HUES64 (cell line): Measurements from ENCODE around the gene TRIM52.

Experiments
- H3K27ac ChIP-seq: 2 replicates; pipeline ENCODE4 v1.7.0; 2013; ENCODE audit warnings: low read depth, low read length, inconsistent platforms
- H3K27me3 ChIP-seq: 2 replicates; pipeline ENCODE4 v1.6.1; 2013; ENCODE audit warnings: mild to moderate bottlenecking, low read length; ENCODE audit not compliant: insufficient read depth
- H3K36me3 ChIP-seq: 2 replicates; pipeline ENCODE4 v1.6.1; 2013; ENCODE audit warnings: mild to moderate bottlenecking, low read length; ENCODE audit not compliant: insufficient read depth
- H3K4me1 ChIP-seq: 2 replicates; pipeline ENCODE4 v1.6.1; 2013; ENCODE audit warnings: mild to moderate bottlenecking, low read length, moderate library complexity; ENCODE audit not compliant: insufficient read depth
- H3K4me3 ChIP-seq: 2 replicates; pipeline ENCODE4 v1.5.1; 2013; ENCODE audit warnings: mild to moderate bottlenecking, low read length, moderate library complexity
- H3K9ac ChIP-seq: 2 replicates; pipeline ENCODE4 v1.6.1; 2013; ENCODE audit warnings: mild to moderate bottlenecking, low read depth, low read length
- H3K9me3 ChIP-seq: 2 replicates; pipeline ENCODE4 v1.6.1; 2013; ENCODE audit warnings: low read depth, low read length; ENCODE audit not compliant: insufficient read depth
- WGBS: fragments of 150-250, 120-280 bp; methylation state at CpG from one replicate; pipeline ENCODE4 v1.1.7; 2013; ENCODE audit warnings: missing lambda C conversion rate; 5-methylcytosine and 5-hydroxymethylcytosine counted together

TRIM52 gene

DNA sequence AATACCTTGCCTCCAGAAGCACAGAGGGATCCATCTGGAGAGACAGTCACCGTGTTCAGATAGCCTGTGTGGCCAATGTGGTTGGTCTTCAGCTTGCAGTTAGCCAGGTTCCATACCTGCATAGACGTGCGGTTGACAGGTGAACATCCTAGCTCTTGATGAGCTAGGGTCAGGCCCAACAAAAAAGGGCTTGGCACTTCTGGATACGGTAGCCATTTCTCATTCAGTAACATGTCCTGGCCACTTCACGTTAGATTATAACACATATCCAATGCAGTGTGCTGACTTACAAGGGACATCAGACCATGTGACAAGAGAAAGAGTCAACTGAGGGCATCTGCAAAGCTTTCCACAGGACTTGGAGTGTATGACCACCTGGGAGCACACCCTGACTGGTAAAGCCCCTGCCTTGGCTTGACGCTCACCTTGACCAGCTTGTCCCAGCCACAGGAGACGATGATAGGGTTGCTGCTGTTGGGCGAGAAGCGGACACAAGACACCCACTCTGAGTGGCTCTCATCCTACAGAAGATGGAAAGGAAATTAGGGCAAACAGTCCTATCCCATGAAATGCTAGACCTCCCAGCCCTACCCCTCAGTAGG lies 21.8 kb downstream of the TRIM52 start:
- no peaks in the 10 kb centered on the region for H3K9me3 ChIP-seq
- no peak overlapping the region for H3K9ac ChIP-seq
- H3K4me1 ChIP-seq: peaks cover 8% of the 10 kb centered on the region; the same call in 1 of the 2 replicates
- H3K27me3 ChIP-seq: no peaks in the 10 kb centered on the region
- no peak overlapping the region; the same call in 1 of the 2 replicates for H3K27ac ChIP-seq
- H3K36me3 ChIP-seq: peaks cover 87% of the 10 kb centered on the region
- WGBS: 97% methylated on average over 9 of the region's 9 CpGs
- no peak overlapping the region for H3K4me3 ChIP-seq

DNA sequence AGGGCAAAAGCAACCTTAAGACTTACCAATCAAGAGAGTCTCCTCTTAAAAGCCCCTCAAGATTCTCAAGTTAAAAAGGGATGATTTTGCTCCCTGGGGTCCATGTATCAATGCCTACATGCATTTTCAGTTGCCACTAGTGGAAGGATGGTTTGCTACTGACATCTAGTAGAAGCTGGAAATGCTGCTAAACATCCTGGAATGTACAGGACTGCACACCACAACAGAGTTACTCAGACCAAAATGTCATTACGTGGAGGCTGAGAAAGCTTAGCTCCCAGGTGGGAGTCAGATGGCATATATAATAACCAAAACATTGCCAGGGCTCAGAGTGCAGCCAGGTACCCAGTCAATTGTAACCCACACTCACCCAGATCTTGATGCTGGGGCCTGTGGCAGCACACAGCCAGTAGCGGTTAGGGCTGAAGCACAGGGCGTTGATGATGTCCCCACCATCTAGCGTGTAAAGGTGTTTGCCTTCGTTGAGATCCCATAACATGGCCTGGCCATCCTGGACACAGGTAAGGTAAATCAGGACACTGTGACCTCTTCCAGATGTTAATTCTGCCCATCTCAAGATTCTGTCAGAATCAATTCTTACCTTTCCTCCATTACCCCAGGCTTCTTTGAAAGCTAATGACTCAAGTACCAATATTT lies 23.1 kb downstream of the TRIM52 start:
- Histone ChIP-seq H3K9ac (no peak overlapping the region), H3K9me3 (no peaks in the 10 kb centered on the region), H3K36me3 (peaks cover 94% of the 10 kb centered on the region), H3K4me1 (peaks cover 8% of the 10 kb centered on the region; the same call in 1 of the 2 replicates), H3K27ac (no peak overlapping the region), H3K27me3 (no peaks in the 10 kb centered on the region), H3K4me3 (no peak overlapping the region)
- WGBS: 95% methylated on average over 5 of the region's 5 CpGs

DNA sequence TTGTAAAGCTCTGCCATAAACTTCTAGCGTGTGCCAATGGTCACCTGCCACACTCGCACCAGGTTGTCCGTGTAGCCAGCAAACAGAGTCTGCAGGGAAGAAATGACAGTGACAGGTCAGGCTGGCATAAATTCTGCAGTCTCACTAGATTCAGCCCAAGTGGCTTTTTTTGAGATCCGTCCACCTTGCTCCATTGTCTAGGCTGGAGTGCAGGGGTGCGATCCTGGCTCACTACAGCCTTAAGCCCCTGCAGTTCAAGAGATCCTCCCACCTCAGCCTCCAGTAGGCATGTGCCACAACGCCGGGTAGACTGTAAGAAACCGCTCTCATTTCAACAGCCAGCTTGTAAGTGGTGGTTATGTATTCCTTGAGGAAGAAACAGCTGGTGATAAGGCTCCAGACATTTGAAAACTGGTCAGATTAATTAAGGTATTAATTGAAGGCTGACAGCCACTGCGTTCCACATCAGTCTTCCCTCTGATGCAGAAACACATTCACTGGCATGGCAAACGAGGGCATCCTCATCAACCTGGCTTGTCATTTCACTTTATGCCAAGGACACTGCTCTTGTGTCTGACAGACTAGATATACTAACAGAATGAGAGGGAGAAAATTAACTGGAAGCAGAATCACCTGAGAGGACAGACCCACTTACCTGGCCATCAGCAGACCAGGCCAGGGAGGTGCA lies 23.8 kb downstream of the TRIM52 start:
- WGBS: 96% methylated on average over 10 of the region's 10 CpGs
- H3K27ac ChIP-seq: peak overlapping the region; percentile 5; the same call in 1 of the 2 replicates
- peaks cover 94% of the 10 kb centered on the region for H3K36me3 ChIP-seq

DNA sequence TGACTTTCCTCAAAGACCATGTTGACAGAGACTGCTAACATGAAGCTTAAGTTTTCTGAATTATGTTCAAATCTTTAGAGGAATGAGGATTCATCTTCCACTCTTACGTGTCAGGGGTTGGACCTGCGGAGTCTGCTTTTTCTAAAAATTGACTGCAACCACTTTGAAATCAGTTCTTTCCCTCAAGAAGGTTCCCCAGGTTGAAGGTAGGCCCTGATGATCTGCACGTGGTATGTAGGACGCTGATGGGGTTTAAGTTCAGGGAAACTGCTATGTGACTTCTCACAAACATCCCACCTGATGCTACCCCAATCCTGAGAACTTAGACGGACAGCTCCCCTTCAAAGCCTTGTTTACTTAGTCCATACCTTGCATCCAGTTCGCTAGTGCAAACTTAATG lies 24.5 kb downstream of the TRIM52 start:
- Histone ChIP-seq H3K27me3 (no peaks in the 10 kb centered on the region), H3K9ac (no peak overlapping the region), H3K4me3 (no peak overlapping the region), H3K4me1 (no peaks in the 10 kb centered on the region; the same call in 1 of the 2 replicates), H3K9me3 (no peaks in the 10 kb centered on the region), H3K27ac (no peak overlapping the region), H3K36me3 (peaks cover 94% of the 10 kb centered on the region)
- 90% methylated on average over 6 of the region's 6 CpGs for WGBS

More for the DNA sequence above, 23.8 kb downstream of the TRIM52 start:
- H3K9ac ChIP-seq: no peak overlapping the region
- peaks cover 6% of the 10 kb centered on the region; the same call in 1 of the 2 replicates for H3K4me1 ChIP-seq
- H3K4me3 ChIP-seq: no peak overlapping the region
- H3K9me3 ChIP-seq: no peaks in the 10 kb centered on the region
- H3K27me3 ChIP-seq: no peaks in the 10 kb centered on the region

DNA sequence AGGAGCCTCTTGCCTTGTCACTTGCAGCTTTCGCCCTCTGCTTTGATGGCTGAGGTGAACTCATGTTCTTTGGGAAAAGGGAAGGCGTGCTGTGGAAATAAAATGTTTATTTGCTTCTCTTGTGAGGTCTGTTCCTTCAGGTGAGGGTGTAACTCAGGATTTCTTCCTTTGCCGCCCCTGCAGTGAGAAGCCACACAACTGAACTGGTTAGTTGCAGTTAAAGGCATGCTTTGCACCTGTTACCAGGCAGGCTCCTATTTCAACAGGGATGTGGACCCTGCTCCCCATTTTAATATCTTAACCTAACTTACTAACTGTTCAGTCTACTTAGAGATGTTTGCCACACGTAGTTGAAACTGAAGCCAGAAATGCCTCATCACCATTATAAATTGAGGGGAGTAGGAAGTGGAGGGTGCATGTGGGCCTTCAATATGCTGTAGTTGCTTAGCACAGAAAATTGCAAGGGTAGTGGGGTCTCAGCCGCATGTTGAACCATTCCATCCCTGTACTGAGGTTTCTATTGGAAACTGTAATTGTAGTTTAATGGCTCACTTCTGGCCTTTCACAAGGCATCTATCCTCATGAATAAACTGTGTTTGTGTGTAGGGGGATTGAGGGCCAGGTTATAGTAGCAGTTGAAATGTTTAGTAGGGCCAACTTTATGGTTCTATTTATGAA lies 25.1 kb downstream of the TRIM52 start:
- H3K36me3 ChIP-seq: peaks cover 93% of the 10 kb centered on the region
- no peak overlapping the region for H3K4me3 ChIP-seq
- H3K4me1 ChIP-seq: no peaks in the 10 kb centered on the region
- H3K27ac ChIP-seq: peak overlapping the region; percentile 43; the same call in 1 of the 2 replicates
- H3K27me3 ChIP-seq: no peaks in the 10 kb centered on the region
- H3K9me3 ChIP-seq: no peaks in the 10 kb centered on the region
- H3K9ac ChIP-seq: no peak overlapping the region
- 92% methylated on average over 5 of the region's 5 CpGs for WGBS

DNA sequence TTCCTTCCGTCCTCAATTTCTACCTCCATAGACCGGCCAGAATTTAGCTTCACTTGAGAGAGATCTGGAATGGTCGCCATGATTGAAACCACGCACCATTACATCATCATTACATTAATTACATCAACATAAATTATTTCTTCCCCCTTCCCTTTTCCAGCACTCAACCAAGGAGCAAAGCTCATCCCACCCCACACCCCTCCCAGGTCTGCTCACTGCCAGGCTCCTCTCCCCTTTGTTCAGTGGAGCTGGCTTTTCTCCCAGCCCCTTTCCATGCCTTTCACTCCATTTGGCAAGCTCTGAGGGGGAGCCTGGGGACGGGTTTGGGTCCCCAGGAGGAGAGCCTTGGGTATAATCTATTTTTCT lies 25.6 kb downstream of the TRIM52 start:
- peak overlapping the region; percentile 43; the same call in 1 of the 2 replicates for H3K27ac ChIP-seq
- H3K9ac ChIP-seq: no peak overlapping the region
- WGBS: 93% methylated on average over 5 of the region's 5 CpGs
- no peak overlapping the region for H3K4me3 ChIP-seq
- H3K9me3 ChIP-seq: no peaks in the 10 kb centered on the region
- H3K36me3 ChIP-seq: peaks cover 93% of the 10 kb centered on the region
- H3K4me1 ChIP-seq: no peaks in the 10 kb centered on the region
- no peaks in the 10 kb centered on the region for H3K27me3 ChIP-seq

DNA sequence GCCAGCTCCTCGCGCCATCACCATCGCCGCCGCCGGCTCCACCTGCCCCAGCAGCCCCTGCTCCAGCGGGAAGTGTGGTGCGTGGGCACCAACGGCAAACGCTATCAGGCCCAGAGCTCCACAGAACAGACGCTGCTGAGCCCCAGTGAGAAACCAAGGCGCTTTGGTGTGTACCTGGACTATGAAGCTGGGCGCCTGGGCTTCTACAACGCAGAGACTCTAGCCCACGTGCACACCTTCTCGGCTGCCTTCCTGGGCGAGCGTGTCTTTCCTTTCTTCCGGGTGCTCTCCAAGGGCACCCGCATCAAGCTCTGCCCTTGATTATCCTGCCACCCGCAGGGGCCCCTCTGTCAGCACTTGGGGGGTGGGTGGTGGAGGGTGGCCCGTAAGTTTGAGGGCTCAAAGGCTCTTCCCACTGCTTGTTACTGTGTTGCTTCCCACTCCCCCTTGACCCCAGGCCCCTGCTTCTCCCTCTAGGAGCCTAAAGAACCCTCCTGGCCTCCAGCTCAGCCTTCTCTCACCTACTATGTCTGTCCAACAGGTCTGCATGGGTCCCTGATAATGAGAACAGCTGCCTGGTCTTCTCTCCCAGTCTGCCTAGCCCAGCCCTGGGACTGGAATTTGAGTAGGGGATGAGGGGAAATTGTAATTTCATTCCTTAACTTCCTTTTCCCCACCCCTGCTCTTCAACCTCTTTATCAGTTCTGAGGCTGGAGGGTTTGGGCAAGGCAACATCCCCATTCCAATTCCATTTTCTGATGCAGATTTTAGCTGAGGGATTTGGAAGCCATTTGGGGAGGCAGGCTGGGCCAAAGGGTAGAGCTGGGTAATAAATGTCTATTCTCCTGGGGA lies 26.3 kb downstream of the TRIM52 start:
- no peak overlapping the region for H3K4me3 ChIP-seq
- H3K36me3 ChIP-seq: peaks cover 88% of the 10 kb centered on the region
- H3K4me1 ChIP-seq: no peaks in the 10 kb centered on the region
- H3K27me3 ChIP-seq: no peaks in the 10 kb centered on the region
- H3K9me3 ChIP-seq: no peaks in the 10 kb centered on the region
- 92% methylated on average over 20 of the region's 22 CpGs for WGBS
- H3K9ac ChIP-seq: no peak overlapping the region
- peak overlapping the region; percentile 38; the same call in 1 of the 2 replicates for H3K27ac ChIP-seq

DNA sequence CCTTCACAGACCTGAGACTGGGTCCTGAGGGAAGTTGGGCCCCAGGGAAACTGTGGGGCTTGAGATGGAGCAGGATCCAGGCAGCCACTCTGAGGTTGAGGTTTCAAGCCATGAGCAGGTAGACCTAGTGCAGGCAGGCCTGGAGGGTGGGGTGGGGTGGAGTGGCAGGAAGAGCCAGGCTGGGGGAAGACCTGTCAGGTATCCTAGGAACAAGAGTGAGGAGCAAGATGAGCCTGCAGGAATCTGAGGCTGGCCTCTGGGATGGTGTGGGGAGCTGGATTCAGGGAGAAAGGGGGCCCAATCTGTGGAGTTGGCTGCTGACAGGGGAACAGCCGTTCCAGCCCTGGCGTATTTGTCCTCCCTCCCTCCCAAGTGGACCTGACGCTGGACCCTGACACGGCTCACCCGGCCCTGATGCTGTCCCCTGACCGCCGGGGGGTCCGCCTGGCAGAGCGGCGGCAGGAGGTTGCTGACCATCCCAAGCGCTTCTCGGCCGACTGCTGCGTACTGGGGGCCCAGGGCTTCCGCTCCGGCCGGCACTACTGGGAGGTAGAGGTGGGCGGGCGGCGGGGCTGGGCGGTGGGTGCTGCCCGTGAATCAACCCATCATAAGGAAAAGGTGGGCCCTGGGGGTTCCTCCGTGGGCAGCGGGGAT lies 27.0 kb downstream of the TRIM52 start:
- 95% methylated on average over 24 of the region's 24 CpGs for WGBS
- peaks cover 88% of the 10 kb centered on the region for H3K36me3 ChIP-seq
- no peaks in the 10 kb centered on the region for H3K9me3 ChIP-seq
- no peak overlapping the region for H3K9ac ChIP-seq
- no peak overlapping the region for H3K27ac ChIP-seq
- H3K27me3 ChIP-seq: no peaks in the 10 kb centered on the region
- no peak overlapping the region for H3K4me3 ChIP-seq
- no peaks in the 10 kb centered on the region for H3K4me1 ChIP-seq

DNA sequence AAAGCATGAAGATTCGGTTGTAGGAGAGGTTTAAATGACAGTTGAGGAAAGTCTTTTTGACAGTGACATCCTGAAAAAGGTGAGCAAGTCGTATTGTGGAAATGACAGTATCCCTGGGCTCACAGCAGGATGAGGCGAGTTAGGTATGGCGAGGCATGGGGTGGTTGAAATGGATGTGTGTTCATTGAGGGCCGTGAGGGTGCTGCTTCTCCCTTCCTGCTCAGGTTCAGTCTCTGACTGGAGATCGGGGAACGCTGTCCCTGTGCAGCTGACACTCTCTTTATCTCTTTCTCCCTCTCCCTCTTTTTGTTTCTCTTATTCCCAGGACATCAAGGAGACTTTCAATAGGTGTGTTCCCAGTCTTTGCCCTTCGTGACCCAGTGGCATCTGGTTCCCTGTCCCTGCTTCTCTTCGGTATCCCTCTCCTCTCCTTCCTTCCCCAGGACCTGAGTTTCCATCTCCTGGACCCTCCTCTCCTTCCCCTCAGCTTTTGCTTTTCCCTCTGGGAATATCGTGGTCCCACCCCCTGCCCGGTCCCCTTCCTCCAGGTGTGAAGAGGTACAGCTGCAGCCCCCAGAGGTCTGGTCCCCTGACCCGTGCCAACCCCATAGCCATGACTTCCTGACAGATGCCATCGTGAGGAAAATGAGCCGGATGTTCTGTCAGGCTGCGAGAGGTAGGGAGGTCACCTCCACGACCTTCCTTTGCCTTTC lies 27.7 kb downstream of the TRIM52 start:
- no peak overlapping the region for H3K4me3 ChIP-seq
- H3K9ac ChIP-seq: no peak overlapping the region
- no peaks in the 10 kb centered on the region for H3K27me3 ChIP-seq
- WGBS: 92% methylated on average over 16 of the region's 16 CpGs
- H3K36me3 ChIP-seq: peaks cover 82% of the 10 kb centered on the region
- H3K27ac ChIP-seq: no peak overlapping the region
- no peaks in the 10 kb centered on the region for H3K9me3 ChIP-seq
- H3K4me1 ChIP-seq: no peaks in the 10 kb centered on the region

DNA sequence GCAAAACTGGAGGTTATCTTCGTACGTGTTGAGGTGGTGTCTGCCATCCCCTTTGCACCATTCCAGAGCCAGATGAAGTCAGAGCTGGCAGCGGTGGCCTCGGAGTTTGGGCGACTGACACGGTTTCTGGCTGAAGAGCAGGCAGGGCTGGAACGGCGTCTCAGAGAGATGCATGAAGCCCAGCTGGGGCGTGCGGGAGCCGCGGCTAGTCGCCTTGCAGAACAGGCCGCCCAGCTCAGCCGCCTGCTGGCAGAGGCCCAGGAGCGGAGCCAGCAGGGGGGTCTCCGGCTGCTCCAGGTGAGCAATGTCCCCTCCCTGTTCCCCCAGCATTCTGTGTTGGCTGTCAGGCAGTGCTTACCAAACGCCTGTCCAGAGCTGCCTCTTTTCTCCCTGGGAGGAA lies 28.4 kb downstream of the TRIM52 start:
- peaks cover 79% of the 10 kb centered on the region for H3K36me3 ChIP-seq
- no peaks in the 10 kb centered on the region for H3K4me1 ChIP-seq
- H3K9ac ChIP-seq: no peak overlapping the region
- no peaks in the 10 kb centered on the region for H3K9me3 ChIP-seq
- H3K27me3 ChIP-seq: no peaks in the 10 kb centered on the region
- no peak overlapping the region for H3K4me3 ChIP-seq
- WGBS: 94% methylated on average over 18 of the region's 18 CpGs
- H3K27ac ChIP-seq: no peak overlapping the region
